Measurements from ENCODE around the gene CLEC9A.

Gene CLEC9A

DNA sequence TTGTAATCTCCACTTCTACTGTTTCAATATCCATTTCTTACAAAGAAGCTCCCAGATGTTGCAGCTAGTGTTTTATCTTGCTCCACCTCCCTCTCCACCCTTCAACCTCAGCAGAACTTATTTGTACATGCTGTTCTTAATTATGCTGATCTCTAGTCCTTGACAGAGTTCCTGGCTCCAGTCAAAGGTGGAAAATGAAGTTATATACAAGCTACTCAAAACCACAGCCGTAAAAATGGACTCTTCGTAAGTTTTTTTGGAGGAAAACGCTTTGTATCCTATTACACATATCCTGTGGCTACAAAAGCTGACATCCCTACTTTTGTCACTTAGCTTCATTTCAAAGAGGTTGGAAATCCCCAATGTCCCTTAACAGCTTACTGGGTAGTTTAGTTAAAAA is 67.0 kb downstream of the CLEC9A start:
- TF ChIP-seq CTCF (IDR thresholded peaks at IDR 0.05) = no peak

DNA sequence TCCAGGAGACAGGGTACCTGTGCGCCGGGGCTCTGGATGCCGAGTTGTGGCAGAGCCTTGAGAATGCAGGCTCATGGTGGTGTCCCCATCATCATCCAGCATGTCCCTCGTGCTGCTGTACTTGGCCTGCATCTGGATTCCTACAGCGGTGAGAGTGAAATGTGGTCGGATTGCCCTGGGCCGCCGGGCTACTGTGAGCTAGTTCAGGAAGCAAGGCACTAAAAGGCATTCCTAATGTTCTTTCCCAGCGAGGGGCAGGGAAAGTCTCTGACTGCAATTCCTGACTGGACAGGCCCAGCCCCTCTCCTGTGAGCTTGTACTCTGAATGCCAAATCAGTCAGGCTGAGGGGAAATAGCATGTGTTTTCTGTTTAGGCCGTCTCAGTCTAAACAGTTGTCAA is 68.3 kb downstream of the CLEC9A start, which contains the start of gene CLEC1A:
CLEC1A (minus strand) TSS at position 195 of the 400 bp plus-strand sequence; CDS start at position 132, 63 bp downstream.
- TF ChIP-seq CTCF (IDR thresholded peaks at IDR 0.05) = no peak

DNA sequence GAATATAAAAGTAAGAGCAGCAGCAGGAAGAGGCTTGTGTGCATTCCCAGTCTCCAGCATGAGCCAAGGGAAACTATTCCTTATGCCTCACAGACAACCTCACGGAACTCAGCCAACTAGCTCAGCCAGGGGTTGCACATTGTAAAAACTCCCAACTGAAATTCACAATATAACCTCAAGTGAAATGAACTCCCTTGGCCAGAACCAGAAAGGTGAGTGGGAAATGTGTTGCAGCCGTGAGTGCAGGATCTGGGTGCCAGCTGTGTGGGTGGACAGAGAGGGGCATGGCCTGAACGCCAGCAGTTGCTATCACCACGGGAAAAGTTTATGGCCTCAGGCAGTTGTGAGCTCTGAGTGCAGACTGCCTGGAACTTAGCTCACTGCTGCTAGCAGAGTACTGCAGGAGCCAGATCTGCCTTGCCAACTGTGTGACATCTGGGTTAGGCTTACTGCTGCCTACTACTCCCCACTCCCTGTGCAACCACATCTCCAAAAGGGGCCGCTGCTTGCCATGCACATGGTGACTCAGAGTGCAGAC is 70.6 kb downstream of the CLEC9A start:
- TF ChIP-seq CTCF (IDR thresholded peaks at IDR 0.05) = no peak

GRCh38 chr12:10101648-10102220 is 71.3 kb downstream of the CLEC9A start:
- no peak for TF ChIP-seq CTCF (IDR thresholded peaks at IDR 0.05)

- no peak for TF ChIP-seq CTCF (IDR thresholded peaks at IDR 0.05)
Observed at GRCh38 chr12:10102322-10102721, 71.8 kb downstream of the CLEC9A start.

DNA sequence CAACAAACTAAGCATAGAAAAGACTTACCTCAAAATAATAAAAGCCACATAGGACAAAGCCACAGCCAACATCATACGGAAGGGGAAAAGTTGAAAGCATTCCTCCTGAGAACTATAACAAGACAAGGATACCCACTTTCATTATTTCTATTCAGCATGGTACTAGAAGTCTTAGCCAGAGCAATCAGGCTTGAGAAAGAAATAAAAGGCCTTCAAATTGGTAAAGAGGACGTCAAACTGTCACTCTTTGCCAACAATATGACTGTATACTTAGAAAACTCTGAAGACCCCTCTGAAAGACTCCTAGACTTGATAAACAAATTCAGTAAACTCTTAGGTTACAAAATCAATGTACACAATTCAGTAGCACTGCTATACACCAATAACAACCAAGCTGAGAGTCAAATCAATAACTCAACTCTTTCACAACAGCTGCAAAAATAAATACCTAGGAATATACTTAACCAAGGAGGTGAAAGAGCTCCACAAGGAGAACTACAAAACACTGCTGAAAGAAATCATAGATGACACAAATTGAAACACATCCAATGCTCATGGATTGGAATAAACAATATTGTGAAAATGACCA is 79.9 kb downstream of the CLEC9A start:
- TF ChIP-seq CTCF (IDR thresholded peaks at IDR 0.05) = no peak

DNA sequence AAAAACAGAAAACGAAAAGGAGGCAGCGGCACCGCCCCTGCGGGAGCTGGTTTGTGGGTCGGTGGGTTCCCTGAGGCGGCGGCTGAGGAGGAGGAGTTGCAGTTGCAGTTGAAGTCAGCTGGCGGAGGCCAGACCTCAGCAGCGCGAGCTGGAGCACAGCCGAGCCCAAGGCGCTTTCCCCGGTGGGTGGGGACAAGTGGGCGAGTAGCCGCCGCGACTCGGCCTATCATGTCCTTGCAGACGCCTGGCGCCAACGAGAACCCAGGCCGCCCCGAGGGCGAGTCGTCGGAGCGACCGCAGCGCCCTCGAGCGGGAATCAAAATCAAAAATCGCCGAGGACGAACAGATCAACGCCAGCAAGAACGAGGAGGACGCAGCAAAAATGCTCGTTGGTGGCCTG is 81.0 kb downstream of the CLEC9A start:
- TF ChIP-seq CTCF (IDR thresholded peaks at IDR 0.05) = no peak

All from LNCAP (cell line).